Stimulated activated CD4-positive, alpha-beta T cell treated with anti-CD3 and anti-CD28 coated beads, Interleukin-1b, Interleukin-23, amount 100 ng/mL, for 1 hour (primary cell): ENCODE data around the gene ACSL1.
"Not testable (repeated sequence)": the region's sequence is repeated elsewhere in the genome, so short reads cannot be mapped to it uniquely, and the experiment has no call there.

Source experiments
- DNase-seq, 2 donors: peaks; one replicate each; pipeline ENCODE4 v3.0.0-alpha.2; 2020; ENCODE audit warnings: low read depth in 2 of 2

Gene ACSL1

GRCh38 chr4:184843984-184844554, 18.3 kb upstream of the ACSL1 start:
- DNase-seq, result no peak

DNA sequence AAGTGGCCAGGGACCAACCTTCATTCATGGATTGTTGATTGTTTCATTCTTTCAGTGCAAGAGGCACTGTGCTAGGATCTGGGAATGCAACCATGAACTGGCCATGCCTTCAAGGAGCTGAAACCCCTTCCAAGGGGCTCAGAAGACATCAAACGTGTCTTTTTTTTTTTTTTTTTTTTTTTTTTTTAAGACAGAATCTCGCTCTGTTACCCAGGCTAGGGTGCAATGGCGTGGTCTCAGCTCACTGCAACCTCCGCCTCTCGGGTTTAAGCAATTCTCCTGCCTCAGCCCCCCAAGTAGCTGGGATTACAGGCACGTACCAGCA, 13.3 kb upstream of the ACSL1 start:
- not testable (repeated sequence) for DNase-seq

GRCh38 chr4:184838249-184839074, 12.7 kb upstream of the ACSL1 start:
- no peak for DNase-seq

DNA sequence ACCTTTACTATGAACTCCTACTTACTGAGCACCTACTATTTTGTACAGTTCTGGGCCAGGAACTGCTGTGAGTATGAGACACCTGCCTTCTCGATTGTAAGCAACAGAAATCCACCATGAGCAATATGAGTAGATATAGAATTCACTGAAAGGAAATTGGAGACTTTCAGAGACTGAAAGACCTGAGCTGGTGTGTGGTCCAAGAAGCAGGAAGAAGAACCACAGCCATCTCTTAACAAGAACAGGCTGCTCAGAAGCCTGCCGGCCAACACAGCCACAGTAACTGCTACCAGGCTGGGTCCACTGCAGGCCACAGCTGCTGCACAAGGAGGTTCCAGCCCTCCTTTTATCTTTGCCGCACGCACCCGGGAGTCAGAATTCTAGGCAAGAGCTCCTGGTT, 10.8 kb upstream of the ACSL1 start:
- DNase-seq, result no peak

DNA sequence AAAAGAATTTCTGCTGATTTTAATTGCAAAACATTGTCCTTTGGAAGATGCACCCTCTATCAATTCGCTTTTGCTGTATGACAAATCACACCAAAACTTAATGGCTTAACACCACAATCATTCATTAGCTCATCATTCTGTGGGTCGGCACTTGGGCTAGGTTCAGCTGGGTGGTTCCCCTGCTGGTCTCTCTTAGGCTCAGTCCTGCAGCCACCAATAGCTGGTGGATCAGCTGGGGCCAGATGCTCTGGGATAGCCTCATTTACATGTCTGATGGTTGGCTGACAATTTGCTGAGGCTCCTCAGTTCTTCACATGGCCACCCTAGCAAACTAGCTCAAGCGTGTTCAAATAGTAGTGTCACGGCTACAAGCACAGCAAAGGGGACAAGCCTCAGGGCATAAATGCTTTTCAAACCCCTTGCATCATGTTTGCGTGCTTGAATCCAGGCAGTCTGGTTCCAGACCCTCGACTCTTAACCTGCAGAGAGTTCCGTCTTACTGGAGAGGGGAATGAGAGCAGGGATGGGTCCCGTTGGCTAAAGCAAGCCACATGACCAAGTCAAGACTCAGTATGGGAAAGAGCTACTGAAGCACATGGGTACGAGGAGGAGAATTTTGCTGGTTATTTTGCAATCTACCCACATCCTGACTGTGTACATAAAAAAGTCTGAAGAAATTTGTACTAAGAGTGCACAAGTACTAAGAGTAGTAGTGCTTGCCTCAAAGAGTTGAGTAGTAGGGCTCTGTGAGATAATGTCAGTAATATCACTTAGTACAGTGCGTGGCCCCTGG, 7.5 kb upstream of the ACSL1 start:
- DNase-seq, result no peak

- DNase-seq, result no peak
These were observed 5.4 kb upstream of the ACSL1 start for GRCh38 chr4:184831153-184831552.

- no peak for DNase-seq
These were observed 1.0 kb upstream of the ACSL1 start for GRCh38 chr4:184826691-184827270.

DNA sequence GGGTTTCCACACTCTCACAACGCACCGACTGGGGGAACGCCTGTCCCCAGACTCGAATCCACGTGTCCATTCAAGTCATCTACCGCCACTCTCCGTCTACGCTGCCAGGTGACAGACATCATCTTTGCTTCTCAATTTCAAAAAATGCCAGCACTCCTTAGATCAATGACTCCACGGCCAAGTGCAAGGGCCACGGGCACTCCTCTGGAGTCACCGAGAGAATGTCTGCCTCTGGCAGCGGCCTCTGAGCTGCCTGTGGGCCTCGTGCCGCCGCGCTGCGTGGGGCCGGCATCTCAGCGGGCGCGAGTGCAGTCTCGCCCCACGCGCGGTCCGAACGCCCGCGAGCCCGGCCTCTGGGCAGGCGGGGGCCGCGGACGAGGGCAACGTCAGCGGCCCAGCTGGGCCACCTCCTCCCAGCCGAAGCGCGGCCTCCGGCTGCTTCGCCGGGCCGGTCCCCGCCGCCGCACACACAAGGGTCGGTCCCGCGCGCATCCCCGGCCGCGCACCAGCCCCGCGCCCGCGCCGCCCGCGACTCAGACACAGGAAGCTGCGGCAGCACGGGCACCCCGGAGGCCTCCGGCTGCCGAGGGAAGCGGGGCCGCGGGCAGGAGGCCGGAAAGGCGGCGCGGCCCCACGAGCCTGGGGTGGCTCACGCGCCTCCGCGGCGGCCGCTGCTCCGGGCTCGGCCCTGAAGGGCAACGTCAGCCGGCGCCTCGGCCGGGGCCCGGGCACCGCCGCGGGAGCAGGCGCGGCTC, 450 bp downstream of the ACSL1 start:
- DNase-seq, result peak in 1 of 2 donors; percentile 11

DNA sequence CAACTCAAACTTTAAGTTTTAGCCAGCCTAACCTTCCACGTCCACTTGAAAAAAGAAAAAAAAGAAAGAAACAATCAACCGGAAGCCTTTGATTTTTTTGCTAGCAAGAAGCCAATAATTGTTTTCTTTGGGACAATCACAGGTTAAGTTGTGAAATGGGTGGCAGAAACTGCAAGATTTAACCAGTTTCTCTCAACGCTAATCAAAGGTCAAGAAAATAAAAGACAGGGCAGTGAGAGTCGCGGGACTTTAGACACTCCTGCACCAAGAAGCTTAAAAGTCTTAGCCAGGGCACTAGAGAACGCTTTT, 1.0 kb downstream of the ACSL1 start:
- DNase-seq, result no peak

DNA sequence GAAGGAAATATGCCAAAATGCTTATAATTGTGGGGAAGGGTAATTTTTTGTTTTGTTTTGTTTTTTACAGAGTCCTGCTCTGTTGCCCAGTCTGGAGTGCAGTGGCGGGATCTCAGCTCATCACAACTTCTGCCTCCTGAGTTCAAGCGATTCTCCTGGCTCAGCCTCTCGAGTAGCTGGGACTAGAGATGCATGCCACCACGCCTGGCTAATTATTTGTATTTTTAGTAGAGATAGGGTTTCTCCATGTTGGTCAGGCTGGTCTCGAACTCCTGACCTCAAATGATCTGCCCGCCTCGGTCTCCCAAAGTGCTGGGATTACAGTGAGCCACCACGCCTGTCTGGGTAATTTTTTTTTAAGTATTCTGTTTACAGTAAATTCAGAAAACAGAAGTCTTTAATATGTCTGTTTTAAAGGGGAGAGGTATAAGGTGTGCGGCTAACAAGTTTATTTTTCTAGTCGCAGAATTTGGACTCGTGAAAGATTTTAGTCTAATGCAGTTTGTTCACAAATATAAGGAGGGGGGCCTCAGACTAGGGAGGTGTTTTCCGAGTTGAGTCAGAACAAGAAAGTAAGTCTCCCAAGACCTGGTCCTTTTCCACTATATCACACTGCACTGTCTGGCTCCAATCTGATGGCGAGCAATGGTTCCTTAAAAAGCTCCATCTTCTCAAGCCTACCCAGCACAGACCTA, 1.5 kb downstream of the ACSL1 start:
- no peak for DNase-seq

- DNase-seq, result no peak
These were observed 2.8 kb downstream of the ACSL1 start for GRCh38 chr4:184823014-184823413.

GRCh38 chr4:184822356-184822755, 3.4 kb downstream of the ACSL1 start:
- no peak for DNase-seq

DNA sequence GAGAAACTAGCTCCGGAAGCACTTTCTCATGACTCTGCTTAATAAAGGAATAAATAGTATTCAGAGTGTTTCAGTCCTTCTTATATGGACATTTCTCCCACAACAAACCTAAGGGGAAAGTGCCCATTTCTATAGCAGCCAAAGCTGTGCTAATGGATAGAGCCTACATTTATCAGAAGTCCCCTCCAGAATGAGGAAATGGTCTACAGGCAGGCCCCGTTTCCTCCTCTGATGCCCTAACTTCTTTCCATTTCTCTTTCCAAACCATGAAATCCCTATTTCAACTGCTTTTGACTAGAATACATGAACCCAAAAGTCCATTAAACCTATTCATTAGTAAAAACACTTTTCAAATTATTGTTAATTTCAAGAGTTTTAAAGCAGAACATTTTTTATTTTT, 4.5 kb downstream of the ACSL1 start:
- DNase-seq, result no peak

DNA sequence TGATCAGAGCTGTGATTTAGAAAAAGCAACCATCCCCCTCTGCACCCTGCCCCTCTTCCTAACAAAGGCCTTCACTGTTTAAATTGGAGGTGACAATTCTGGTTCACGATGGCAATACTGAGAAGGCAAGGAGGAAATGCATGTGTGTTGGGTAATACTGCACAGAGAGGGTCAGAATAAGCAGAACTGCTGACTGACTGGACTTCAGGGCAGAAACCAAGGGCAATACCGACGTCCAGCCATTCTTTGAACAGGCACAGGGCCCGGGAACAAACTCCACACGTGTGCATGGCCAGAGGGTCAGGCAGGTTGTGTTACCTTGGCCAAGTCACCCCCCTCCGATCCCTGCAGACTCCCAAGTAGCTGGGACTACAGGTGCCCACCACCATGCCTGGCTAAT, 6.0 kb downstream of the ACSL1 start:
- no peak for DNase-seq

DNA sequence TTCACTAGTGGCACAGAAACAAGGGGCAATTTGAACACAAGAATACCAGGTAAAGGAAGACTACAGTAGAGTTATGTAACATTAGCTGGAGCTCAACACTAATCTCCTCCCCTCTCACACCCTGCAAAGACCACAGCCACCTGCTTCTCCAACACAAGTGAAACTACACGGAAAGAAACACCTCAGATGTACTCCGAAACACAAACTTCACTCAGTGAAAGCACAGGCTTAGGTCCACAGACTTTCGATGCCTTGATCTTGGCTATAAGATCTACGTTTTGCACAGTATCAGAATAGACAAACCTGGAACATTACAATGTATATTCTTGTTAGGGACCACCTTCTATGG, 7.6 kb downstream of the ACSL1 start:
- no peak for DNase-seq

GRCh38 chr4:184817494-184818215, 8.1 kb downstream of the ACSL1 start:
- DNase-seq, result no peak

- DNase-seq, result no peak
These were observed 8.8 kb downstream of the ACSL1 start for GRCh38 chr4:184816962-184817361.

- DNase-seq, result no peak
These were observed 10.5 kb downstream of the ACSL1 start for GRCh38 chr4:184815046-184815877.

- no peak for DNase-seq
These were observed 11.1 kb downstream of the ACSL1 start for GRCh38 chr4:184814686-184815045.

DNA sequence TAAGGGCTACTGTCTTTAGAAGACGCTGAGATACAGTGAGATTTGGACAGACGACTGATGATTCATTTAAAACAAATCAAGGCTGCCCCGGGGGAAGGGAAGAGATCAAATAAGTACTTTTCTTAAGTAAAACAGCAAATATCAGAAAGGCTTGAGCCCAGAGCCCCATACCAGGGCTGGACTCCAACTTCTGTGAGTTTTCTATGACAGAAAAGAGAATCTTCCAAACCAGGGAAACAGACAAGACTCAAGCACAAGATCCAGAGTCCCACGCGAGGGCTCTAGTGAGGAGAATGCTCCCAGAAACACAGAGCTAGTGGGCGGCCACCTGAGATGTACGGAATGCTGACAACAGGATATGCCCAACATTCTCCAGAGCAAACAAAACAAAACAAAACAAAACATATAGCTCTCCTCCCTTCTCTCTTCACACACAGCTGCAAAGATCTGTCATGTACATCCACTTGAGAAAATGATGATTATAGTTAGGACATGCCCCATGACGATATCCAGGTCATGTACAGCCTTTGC, 13.1 kb downstream of the ACSL1 start:
- no peak for DNase-seq
